ENCODE results near the gene TMEM37.

Gene TMEM37

DNA sequence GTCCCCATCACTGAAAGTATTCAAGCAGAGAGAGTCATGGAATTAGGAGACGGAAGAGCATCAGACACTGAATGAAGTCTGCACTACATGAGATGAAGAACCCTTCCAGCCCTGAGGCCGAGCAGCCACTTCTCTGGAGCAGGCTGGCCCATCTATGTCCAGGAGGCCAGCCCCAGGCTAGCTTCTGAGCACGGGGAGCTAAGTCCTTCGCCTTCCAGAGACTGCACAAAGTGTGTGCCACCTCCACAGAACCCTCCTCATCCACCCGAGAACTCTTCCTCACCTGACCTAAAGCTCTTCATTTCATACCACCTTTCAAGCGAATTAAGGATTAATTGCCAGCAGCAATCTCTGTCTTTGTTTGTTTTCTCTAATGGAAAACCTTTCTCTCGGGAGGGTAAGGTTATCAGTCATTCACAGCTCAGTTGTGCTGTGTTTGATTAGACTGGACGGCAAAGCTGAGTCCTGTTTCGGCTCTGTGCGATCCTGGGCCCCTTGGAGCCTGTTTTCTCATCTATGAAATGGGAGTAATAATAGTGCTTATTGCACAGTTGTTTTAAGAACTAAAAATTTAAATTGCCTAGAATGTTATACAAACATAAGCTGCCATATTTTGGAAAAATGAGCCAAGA is 54.7 kb downstream of the TMEM37 start:
- peak in 1 of 10 donors; percentile 55 for DNase-seq

DNA sequence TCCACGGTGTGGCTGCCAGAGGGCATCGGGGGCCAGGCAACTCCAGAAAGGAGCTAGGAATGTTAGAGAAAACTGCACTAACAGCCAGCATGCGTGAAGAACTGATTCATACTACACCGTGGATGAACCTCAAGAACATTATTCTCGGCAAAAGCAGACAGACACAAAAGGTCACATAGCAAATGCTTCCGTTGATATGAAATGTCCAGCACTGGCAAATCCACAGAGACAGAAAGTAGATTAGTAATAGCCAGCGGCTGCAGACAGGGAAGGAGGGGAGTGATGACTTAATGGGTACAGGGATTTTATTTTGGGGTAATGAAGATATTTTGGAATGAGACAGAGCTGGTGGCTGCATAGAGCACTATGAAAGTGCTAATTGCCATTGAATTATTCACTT is 55.2 kb downstream of the TMEM37 start:
- DNase-seq: no peak
- intact Hi-C loops (cut with DNase I): no loop called here

More for the DNA sequence above, 54.7 kb downstream of the TMEM37 start:
- intact Hi-C loops (cut with DNase I): no loop called here

DNA sequence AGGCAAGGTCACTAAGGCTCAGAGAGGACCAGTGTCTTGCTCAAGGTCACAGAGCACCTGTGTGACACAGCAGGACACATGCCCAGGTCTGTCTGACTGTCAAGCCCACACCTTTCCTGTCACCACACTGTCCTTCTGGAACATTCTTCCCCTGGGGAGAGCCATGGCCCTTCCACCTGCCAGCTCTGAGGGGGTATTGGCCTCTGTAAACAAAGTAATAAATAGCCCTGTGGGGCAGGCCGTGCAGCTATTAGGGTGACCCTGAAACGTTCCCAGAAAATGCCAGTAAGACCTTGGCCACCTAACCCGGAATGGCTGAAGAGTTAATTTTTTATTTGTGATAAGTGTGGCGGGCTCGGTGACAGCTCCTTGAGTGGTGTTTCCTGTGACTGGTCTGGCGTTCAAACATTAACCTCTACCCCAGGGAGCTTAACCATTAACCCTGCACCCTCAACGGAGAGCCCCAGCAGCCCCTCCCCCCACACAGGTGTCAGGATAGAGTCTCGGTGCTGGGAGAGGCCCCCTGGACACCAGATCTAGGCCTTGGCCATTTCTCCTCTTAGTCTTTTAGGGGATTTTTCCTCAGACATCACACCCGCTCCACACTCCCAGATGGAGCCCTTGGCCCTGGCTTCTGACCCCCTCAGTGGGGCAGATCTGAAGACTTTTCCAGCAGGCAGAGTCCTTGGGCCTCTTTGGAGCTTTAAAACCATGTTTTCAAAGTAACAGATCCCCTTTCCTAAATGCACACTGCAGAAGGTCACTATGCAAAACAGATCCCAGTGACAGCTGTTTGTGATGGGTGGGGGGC is 56.0 kb downstream of the TMEM37 start:
- intact Hi-C loops (cut with DNase I): no loop called here
- peak in 1 of 10 donors; percentile 24 for DNase-seq

Data from posterior cingulate gyrus (tissue), 11 donors.